H1 (cell line): ENCODE data around the gene SPTLC3. TPM values are rescaled to one million over a fixed set of nuclear protein-coding genes. Genes with fewer than 3 reads are reported as not detected.

ENCODE experiments used
- ASH2L ChIP-seq: fragments of 200-600, 300-600 bp; sonication (generic); IDR thresholded peaks from one replicate; pipeline ENCODE4 v1.7.1; 2017; ENCODE audit warnings: low read length
- BRCA1 ChIP-seq: IDR thresholded peaks from 2 replicates; pipeline ENCODE4 v1.6.1; 2012; ENCODE audit warnings: low read depth, low read length, improper control_type of control experiment
- CHD1 ChIP-seq: IDR thresholded peaks from 2 replicates; pipeline ENCODE4 v1.6.1; 2012; ENCODE audit warnings: low read depth, low read length, improper control_type of control experiment
- CTCF ChIP-seq, 3 experiments: IDR thresholded peaks; 1 replicate in 2 of 3; 2 replicates in 1 of 3; pipeline versions ENCODE4 v1.5.1 to v1.6.1; 2011; ENCODE audit warnings: low read length in 3 of 3, mild to moderate bottlenecking in 3 of 3, inconsistent platforms in 2 of 3, low read depth in 1 of 3, moderate library complexity in 1 of 3; ENCODE audit not compliant: insufficient read depth in 1 of 3; ENCODE audit errors: control extremely low read depth in 1 of 3
- EP300 ChIP-seq, 2 experiments: IDR thresholded peaks; 1 replicate in 1 of 2; 2 replicates in 1 of 2; pipeline ENCODE4 v1.6.1; 2011 to 2012; ENCODE audit warnings: low read depth in 2 of 2, low read length in 2 of 2, mild to moderate bottlenecking in 2 of 2, borderline replicate concordance in 1 of 2, inconsistent platforms in 1 of 2, moderate library complexity in 1 of 2
- KDM5A ChIP-seq: fragments of 200-600 bp; IDR thresholded peaks from 2 replicates; pipeline ENCODE4 v1.7.1; 2012; ENCODE audit warnings: mild to moderate bottlenecking, low read length, inconsistent platforms, mixed read lengths
- SAP30 ChIP-seq: fragments of 300-600 bp; sonication (generic); IDR thresholded peaks from 2 replicates; pipeline ENCODE4 v1.7.1; 2012; ENCODE audit warnings: low read length, moderate library complexity, mild to moderate bottlenecking, inconsistent platforms; ENCODE audit not compliant: insufficient read depth, insufficient replicate concordance
- polyA plus RNA-seq, 7 experiments: library from polyadenylated mRNA; depleted of rRNA in 3 of 7; stranded (reverse) in 5 of 7; unstranded in 2 of 7; fragments of >200 nt in 5 of 7; fragments of 200-250 nt in 2 of 7; gene quantifications; 1 replicate in 5 of 7; 2 replicates in 1 of 7; 4 replicates in 1 of 7; pipeline versions ENCODE4 v1.2.1 to v1.2.3, GENCODE V29; 2011 to 2013; ENCODE audit warnings: missing spikeins in 2 of 7, mixed read lengths in 2 of 7
- total RNA-seq: library from RNA; stranded (reverse); fragmentation: NEBNext Ultra II Directional; extraction: Animal tissue kit (Norgen Biotek cat#: 25700); gene quantifications from 2 replicates; pipeline ENCODE4 v1.2.1, GENCODE V29; 2021

SPTLC3 gene
- total and polyA plus RNA-seq, 2 of the 8 experiments (the other 6 are each of a cell fraction or from before 2014, with no cell fraction given) = 0.23 to 0.82 TPM

GRCh38 chr20:13029687-13030375, 21.1 kb downstream of the SPTLC3 start (continued):
- TF ChIP-seq CTCF (IDR thresholded peaks at IDR 0.05; ENCODE audit: control extremely low read depth in 1 of 3, insufficient read depth in 1 of 3, low read depth in 1 of 3, low read length in 3 of 3) = no peak
- TF ChIP-seq CHD1 = no peak
- no peak for TF ChIP-seq BRCA1
- no peak for TF ChIP-seq KDM5A
- TF ChIP-seq ASH2L = no peak
- TF ChIP-seq SAP30 = no peak
- TF ChIP-seq EP300 (IDR thresholded peaks at IDR 0.05; ENCODE audit: borderline replicate concordance in 1 of 2, low read depth in 2 of 2, low read length in 2 of 2) = no peak
